ENCODE results near the gene PTGIS. TPM values are rescaled to one million over a fixed set of nuclear protein-coding genes. Genes with fewer than 3 reads are reported as not detected.
A peak's percentile ranks its signal among the peaks of the same experiment; 100 is the strongest.

PTGIS gene
- total RNA-seq, 3 donors from 2014 or later: 38.7 to 41.7 (median 41.0) TPM

DNA sequence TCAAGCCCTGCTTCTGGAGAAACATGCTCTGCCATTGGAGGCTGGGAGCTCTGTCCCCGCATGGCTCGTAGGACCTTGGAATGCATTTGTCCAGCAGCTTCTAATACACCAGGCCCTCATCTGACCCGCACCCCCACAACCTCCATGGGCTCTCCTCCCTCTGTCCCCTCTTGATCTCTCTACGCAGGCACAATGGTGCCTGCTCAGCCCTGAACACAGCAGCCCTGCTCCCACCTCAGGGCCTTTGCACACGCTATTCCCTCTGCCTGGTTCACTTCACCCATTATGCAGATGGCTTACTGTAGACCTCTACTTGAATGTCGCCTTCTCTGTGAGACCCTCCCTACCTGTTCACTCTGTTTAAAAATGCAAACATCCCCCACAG, 27.0 kb upstream of the PTGIS start:
- Histone ChIP-seq H3K27ac (peak overlapping the region; percentile 68 to 88), H3K4me1 (no peaks in the 10 kb centered on the region), H3K27me3 (no peaks in the 10 kb centered on the region), H3K9me3 (no peaks in the 10 kb centered on the region), H3K4me3 (no peak overlapping the region), H3K36me3 (no peaks in the 10 kb centered on the region)
- intact Hi-C loops (cut with DNase I; ENCODE audit: low total_unique reads): no loop called here
- no peak for TF ChIP-seq POLR2AphosphoS5 (IDR thresholded peaks at IDR 0.05)
- TF ChIP-seq, protein P1, sequence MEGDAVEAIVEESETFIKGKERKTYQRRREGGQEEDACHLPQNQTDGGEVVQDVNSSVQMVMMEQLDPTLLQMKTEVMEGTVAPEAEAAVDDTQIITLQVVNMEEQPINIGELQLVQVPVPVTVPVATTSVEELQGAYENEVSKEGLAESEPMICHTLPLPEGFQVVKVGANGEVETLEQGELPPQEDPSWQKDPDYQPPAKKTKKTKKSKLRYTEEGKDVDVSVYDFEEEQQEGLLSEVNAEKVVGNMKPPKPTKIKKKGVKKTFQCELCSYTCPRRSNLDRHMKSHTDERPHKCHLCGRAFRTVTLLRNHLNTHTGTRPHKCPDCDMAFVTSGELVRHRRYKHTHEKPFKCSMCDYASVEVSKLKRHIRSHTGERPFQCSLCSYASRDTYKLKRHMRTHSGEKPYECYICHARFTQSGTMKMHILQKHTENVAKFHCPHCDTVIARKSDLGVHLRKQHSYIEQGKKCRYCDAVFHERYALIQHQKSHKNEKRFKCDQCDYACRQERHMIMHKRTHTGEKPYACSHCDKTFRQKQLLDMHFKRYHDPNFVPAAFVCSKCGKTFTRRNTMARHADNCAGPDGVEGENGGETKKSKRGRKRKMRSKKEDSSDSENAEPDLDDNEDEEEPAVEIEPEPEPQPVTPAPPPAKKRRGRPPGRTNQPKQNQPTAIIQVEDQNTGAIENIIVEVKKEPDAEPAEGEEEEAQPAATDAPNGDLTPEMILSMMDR (IDR thresholded peaks at IDR 0.05): no peak
- TF ChIP-seq POLR2A (IDR thresholded peaks at IDR 0.05): no peak
- no peak for DNase-seq (ENCODE audit: low spot score in 2 of 2)

DNA sequence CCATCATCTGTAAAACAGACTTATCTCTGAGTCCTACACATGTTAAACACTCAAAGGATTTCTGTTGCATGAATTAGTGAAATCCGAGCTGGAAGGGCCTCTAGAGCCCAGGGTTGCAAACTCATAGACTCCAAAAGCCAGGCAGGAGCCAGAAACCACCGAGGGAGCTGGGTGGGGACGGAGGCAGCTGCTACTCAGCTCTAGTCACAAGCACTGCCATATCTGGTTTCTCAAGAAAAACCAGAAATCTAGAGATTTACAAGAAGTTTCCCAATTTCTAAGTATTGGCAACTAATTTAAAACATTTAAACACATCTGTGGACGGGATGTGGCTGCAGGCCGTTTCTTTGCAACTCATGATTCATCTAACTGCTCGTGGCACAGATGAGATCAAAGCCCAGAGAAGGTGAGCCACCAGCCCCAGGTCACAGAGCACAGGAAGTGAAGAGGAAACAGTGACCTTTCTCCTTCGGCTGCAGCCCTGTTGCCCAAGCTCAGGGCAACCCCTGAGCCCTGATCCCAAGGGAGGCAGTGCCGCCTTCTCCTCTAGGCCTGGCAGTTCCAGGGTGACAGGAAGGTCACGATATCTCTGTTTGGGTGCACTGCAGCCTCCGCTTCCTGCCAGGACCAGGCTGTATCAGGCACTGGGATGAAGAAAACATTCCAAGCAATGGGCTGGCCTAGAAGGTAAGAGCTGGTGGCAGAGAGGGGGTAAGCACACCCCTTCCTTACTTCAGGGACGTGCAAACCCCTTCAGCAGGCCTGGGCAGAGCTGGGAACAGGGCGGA, 26.4 kb upstream of the PTGIS start:
- TF ChIP-seq POLR2AphosphoS5 (IDR thresholded peaks at IDR 0.05): peak in 2 of 3 donors; percentile 15 to 68
- TF ChIP-seq POLR2A (IDR thresholded peaks at IDR 0.05): no peak
- TF ChIP-seq, protein P1 (IDR thresholded peaks at IDR 0.05): no peak
- no peak for DNase-seq (ENCODE audit: low spot score in 2 of 2)

DNA sequence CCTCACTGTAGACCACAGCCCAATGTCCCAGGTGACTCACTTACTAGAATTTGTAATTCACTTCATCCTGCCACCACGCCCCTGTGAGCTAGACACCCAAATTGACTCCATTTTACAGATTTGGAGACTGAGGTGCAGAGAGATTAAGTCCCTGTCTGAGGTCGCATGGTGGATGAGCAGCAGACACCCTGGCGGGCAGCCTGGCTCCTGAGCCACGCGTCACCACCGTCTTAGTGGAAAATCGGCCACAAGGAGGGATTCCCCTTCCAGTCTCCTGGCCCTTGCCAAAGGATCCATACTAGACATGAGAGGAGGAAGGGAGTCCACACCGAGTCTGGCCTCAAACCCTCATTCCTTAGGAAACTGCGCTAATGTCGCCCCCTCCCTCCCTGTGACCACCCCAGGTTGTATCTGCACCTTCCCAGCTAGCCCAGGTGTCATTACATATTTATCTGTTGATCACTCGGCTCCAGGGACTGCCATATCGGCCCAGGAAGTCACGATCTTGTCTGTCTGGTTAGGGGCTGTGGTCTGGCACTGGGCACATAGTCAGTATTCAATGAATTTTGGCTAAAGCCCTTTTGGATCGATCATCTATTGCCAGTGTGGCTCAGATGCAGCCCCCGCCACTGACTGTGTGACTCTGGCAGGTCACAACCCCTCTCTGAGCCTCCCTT, 25.7 kb upstream of the PTGIS start:
- Histone ChIP-seq H3K27me3 (no peaks in the 10 kb centered on the region), H3K36me3 (no peaks in the 10 kb centered on the region), H3K9me3 (no peaks in the 10 kb centered on the region), H3K4me1 (no peaks in the 10 kb centered on the region), H3K27ac (peak overlapping the region; percentile 65 to 88), H3K4me3 (no peak overlapping the region)
- intact Hi-C loops (cut with DNase I; ENCODE audit: low total_unique reads): no loop called here
- no peak for DNase-seq (ENCODE audit: low spot score in 2 of 2)
- TF ChIP-seq, protein P1 (IDR thresholded peaks at IDR 0.05): no peak

More for the DNA sequence above, 26.4 kb upstream of the PTGIS start:
- intact Hi-C loops (cut with DNase I; ENCODE audit: low total_unique reads): no loop called here
- Histone ChIP-seq H3K4me3 (no peak overlapping the region), H3K27ac (peak overlapping the region; percentile 68 to 88), H3K36me3 (no peaks in the 10 kb centered on the region), H3K9me3 (no peaks in the 10 kb centered on the region), H3K4me1 (no peaks in the 10 kb centered on the region), H3K27me3 (no peaks in the 10 kb centered on the region)

DNA sequence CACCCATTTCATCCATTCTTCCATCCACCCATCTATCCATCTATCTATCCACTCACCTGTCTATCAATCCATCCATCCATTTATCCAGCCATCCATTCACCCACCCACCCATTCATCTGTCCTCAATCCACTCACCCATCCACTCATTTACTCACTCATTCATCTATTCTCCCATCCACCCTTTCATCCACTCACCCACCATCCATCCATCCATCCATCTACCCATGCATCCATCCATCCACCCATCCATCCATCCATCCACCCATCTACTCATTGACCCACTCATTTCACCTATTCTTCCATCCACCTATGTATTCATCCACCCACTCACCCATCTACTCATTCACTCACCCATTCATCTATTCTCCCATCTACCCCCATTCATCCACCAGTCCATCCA, 24.2 kb upstream of the PTGIS start:
- no peaks in the 10 kb centered on the region for H3K36me3 ChIP-seq
- no peaks in the 10 kb centered on the region for H3K4me1 ChIP-seq
- H3K9me3 ChIP-seq: no peaks in the 10 kb centered on the region
- no peak for DNase-seq (ENCODE audit: low spot score in 2 of 2)
- no peak overlapping the region for H3K4me3 ChIP-seq
- no peaks in the 10 kb centered on the region for H3K27me3 ChIP-seq
- H3K27ac ChIP-seq: peak overlapping the region; percentile 48 to 88
- no peak for TF ChIP-seq POLR2A (IDR thresholded peaks at IDR 0.05)
- no peak for TF ChIP-seq POLR2AphosphoS5 (IDR thresholded peaks at IDR 0.05)
- TF ChIP-seq, protein P1 (IDR thresholded peaks at IDR 0.05): no peak
- intact Hi-C loops (cut with DNase I; ENCODE audit: low total_unique reads): no loop called here

DNA sequence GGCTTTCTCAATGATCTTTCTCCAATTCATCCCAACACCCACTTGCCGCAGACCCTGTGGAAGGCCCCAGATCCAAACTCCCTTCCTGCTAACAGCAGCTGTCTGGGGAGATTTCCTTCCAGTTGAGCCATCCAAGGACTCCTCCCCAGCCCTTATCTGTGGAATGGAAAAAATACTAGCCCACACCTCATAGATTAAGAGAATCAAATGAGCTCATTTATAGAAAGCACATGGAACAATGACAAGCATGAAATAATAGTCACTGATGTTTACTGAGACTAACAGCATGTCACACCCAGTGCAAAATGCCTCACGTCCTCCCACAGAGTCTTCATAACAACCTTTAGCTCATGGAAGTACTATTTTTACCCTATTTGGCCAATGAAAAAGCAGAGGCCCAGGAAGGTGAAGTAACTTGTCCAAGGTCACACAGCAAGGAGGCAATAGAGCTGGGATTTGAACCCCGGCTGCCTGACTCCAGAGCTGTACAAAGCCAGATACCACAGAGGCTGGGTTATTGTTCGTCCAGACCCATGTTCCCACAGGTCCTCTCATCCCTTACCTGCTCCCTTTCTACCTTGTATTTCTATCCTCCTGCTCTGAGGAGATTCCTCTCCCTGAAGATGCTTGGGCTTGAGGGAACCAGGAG, 23.4 kb upstream of the PTGIS start:
- no peaks in the 10 kb centered on the region for H3K4me1 ChIP-seq
- H3K36me3 ChIP-seq: no peaks in the 10 kb centered on the region
- H3K27ac ChIP-seq: peak overlapping the region; percentile 48 to 88
- H3K4me3 ChIP-seq: no peak overlapping the region
- H3K9me3 ChIP-seq: no peaks in the 10 kb centered on the region
- H3K27me3 ChIP-seq: no peaks in the 10 kb centered on the region
- intact Hi-C loops (cut with DNase I; ENCODE audit: low total_unique reads): no loop called here
- TF ChIP-seq, protein P1 (IDR thresholded peaks at IDR 0.05): no peak
- TF ChIP-seq POLR2A (IDR thresholded peaks at IDR 0.05) (no peak), POLR2AphosphoS5 (IDR thresholded peaks at IDR 0.05) (peak in 1 of 3 donors; percentile 23)
- no peak for DNase-seq (ENCODE audit: low spot score in 2 of 2)
